ENCODE results near the gene CBLB. TPM values are rescaled to one million over a fixed set of nuclear protein-coding genes. Genes with fewer than 3 reads are reported as not detected.

Gene CBLB
- total and polyA plus RNA-seq, 2 of the 4 experiments (the other 2 are of a cell fraction) = 10.1 to 20.1 TPM

- TF ChIP-seq RFX5 (IDR thresholded peaks at IDR 0.05; ENCODE audit: low read depth, low read length) = no peak
- no peak for TF ChIP-seq CEBPB (IDR thresholded peaks at IDR 0.05; ENCODE audit: low read depth, low read length)
- no peak for TF ChIP-seq CHD1 (IDR thresholded peaks at IDR 0.05; ENCODE audit: low read depth, low read length)
- no peak for TF ChIP-seq MAZ (IDR thresholded peaks at IDR 0.05; ENCODE audit: borderline replicate concordance, low read depth, low read length)
- ATAC-seq (ENCODE audit: low read depth) = peak; percentile 62; the same call in 1 of the 2 replicates
- no peaks in the 10 kb centered on the region for H3K36me3 ChIP-seq (ENCODE audit: control insufficient read depth, insufficient read depth, low read length)
- dilution Hi-C loops (cut with HindIII; ENCODE audit: low sequenced_read_pairs, unreplicated experiment) (no loop called here), intact Hi-C loops (cut with micrococcal nuclease) (no loop called here), in situ Hi-C loops (cut with MboI; ENCODE audit: low sequenced_read_pairs) (no loop called here)
- H2BK20ac ChIP-seq (ENCODE audit: low read depth, low read length) = no peak overlapping the region
- no peaks in the 10 kb centered on the region for H3K27me3 ChIP-seq (ENCODE audit: control insufficient read depth, insufficient read depth, low read length)
- no TSS peak for BruUV-seq (replicated peaks)
- no peak overlapping the region for H3K4me3 ChIP-seq (ENCODE audit: insufficient read depth, low read depth, low read length)
- H3K4me1 ChIP-seq (ENCODE audit: control insufficient read depth, insufficient read depth, low read length) = peaks cover 4% of the 10 kb centered on the region; the same call in 1 of the 2 replicates
- no peak overlapping the region for H2AFZ ChIP-seq (replicated peaks; ENCODE audit: low read length, poor library complexity)
- H4K91ac ChIP-seq (ENCODE audit: insufficient read depth, low read depth, low read length) = no peak overlapping the region
- H4K8ac ChIP-seq (ENCODE audit: low read depth in 2 of 2, low read length in 2 of 2) = no peak overlapping the region
- no peaks in the 10 kb centered on the region for H4K20me1 ChIP-seq (ENCODE audit: insufficient read depth, low read length)
- no peaks in the 10 kb centered on the region for H3K9me3 ChIP-seq (ENCODE audit: control insufficient read depth, insufficient read depth, low read length)
- no peak overlapping the region for H3K4me2 ChIP-seq (ENCODE audit: low read depth, low read length)
- H2AK5ac ChIP-seq (ENCODE audit: low read depth, low read length) = no peak overlapping the region
- ChIA-PET POLR2A (ENCODE audit: unreplicated experiment) (no interaction called here), CTCF (no interaction called here)
- H3K27ac ChIP-seq (ENCODE audit: insufficient read depth, low read length) = no peak overlapping the region
- H3K9ac ChIP-seq (ENCODE audit: low read depth, low read length) = no peak overlapping the region
- H3K79me1 ChIP-seq (ENCODE audit: low read depth in 1 of 2, low read length in 2 of 2) = peaks cover 7 to 9% of the 10 kb centered on the region in 2 experiments; a peak in 2 of 4 replicates
- H2BK5ac ChIP-seq (ENCODE audit: low read depth, low read length, poor library complexity, severe bottlenecking) = no peak overlapping the region
- H3K18ac ChIP-seq (ENCODE audit: low read depth, low read length) = no peak overlapping the region
- H2AK9ac ChIP-seq (replicated peaks; ENCODE audit: low read depth, low read length, poor library complexity) = no peak overlapping the region
- DNase-seq = peak; percentile 62
- H3K4ac ChIP-seq (ENCODE audit: low read depth, low read length) = no peak overlapping the region
- no peak overlapping the region for H2BK15ac ChIP-seq (ENCODE audit: low read depth, low read length)
- no peak overlapping the region for H3K14ac ChIP-seq (replicated peaks; ENCODE audit: low read depth, low read length)
- 0% methylated on average over 1 of the region's 2 CpGs; no CpG with 5 or more reads in 1 of the 2 experiments for WGBS, 2 experiments (ENCODE audit: extremely low coverage in 2 of 2, insufficient read length in 1 of 2)
- no peaks in the 10 kb centered on the region; the same call in 1 of the 2 replicates for H3K9me1 ChIP-seq (ENCODE audit: insufficient read depth, low read length)
- H3K23ac ChIP-seq (ENCODE audit: low read depth, low read length) = no peak overlapping the region
- H4K5ac ChIP-seq (ENCODE audit: low read depth, low read length) = no peak overlapping the region
- no peak overlapping the region for H3K56ac ChIP-seq (ENCODE audit: extremely low read depth, insufficient read depth, low read length)
- no peak overlapping the region for H2BK120ac ChIP-seq (ENCODE audit: low read depth, low read length)
Observed at GRCh38 chr3:105842943-105843342, 25.9 kb downstream of the CBLB start.
